Occipital lobe (tissue), 2 donors: ENCODE data around the gene KCNIP4. TPM values are rescaled to one million over a fixed set of nuclear protein-coding genes. Genes with fewer than 3 reads are reported as not detected.
"Not testable (repeated sequence)": the region's sequence is repeated elsewhere in the genome, so short reads cannot be mapped to it uniquely, and the experiment has no call there.

Experiments
- DNase-seq: peaks from one replicate; lab custom pipeline; 2025; lab: John Stamatoyannopoulos, UW
- total RNA-seq: library from RNA; depleted of rRNA; stranded (reverse); fragments of >200 nt; gene quantifications from one replicate; pipeline ENCODE4 v1.2.3, GENCODE V29; 2014

The KCNIP4 gene
- total RNA-seq, 1 donor from 2014 or later, result 19.8 TPM

DNA sequence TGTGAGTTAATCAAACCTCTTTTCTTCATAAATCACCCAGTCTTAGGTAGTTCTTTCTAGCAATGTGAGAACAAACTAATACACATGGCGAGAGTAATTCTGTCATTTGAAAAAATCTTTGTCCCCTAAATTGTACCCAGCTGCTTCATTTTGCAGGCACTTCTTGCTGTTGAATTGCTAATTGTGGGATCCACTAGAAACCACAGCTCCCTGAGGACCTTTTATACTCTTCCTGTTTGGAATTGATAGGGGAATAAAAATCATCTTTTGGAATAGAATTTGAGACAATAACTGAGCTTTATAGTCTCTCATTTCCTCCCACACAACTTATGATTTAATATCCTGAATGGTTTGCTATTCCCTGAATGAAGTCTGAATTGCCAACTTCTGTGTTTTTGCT, 1078.1 kb downstream of the KCNIP4 start:
- no peak for DNase-seq

DNA sequence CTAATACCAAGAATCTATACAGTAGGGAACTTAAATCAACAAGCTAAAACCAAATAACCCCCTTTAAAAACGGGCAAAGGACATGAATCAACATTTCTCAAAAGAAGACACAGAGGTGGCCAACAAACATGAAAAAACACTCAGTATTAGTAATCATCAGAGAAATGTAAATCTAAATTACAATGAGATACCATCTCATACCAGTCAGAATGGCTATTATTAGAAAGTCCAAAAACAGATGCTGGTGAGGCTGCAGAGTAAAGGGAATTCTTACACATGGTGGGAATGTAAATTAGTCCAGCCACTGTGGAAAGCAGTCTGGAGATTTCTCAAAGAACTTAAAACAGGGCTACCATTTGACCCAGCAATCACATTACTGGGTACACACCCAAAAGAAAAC, 1080.5 kb downstream of the KCNIP4 start:
- no peak for DNase-seq

- DNase-seq, result no peak
These were observed 1087.7 kb downstream of the KCNIP4 start for GRCh38 chr4:20860878-20861277.

- DNase-seq, result no peak
These were observed 1089.3 kb downstream of the KCNIP4 start for GRCh38 chr4:20859097-20859781.

DNA sequence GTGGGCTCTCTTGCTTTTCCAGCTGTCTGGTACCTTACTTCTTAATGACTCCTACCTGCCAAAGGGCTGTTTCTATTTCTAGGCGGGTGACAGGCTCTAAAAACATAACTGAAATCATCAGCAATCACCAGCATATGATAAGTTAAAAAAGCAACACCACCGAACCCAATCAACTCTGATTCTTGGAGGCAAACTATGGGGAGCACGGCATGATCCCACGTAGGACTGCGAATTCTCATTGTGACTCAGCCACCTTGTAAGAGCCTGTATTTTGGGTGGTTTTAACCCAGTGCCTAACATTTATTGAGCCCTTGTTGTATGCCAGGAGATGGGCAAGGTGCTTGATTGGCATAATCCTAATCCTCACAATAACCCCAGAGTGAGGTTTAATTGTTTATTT, 1091.5 kb downstream of the KCNIP4 start:
- DNase-seq, result no peak

DNA sequence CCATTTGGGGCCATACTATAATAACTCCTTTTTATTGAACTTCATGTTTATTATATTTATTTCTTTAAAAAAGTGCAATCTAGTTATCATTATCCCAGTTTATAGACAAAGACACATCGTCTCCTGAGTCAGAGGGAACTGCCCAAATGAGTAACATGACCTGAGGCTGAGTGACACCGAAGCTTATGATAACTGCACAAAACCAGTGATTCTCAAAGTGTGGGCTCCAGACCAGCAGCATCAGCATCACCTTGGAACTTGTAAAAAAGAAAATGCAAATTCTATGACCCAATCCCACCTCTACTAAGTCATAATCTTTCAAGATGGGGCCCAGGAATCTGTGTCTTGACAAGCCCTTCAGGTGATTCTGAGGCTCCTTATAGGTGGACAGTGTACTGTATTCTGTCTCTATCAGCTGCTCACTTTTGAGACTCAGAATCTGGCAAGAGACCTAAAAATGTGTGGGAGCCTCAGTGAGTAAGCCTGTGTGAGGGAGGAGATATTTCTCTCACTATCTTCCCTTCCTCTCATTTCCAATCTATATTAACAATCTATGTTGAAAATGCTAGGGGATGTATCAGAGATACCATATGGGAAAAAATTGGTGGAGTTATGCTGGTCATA, 1101.3 kb downstream of the KCNIP4 start:
- DNase-seq, result no peak

- no peak for DNase-seq
These were observed 1104.3 kb downstream of the KCNIP4 start for GRCh38 chr4:20844311-20844710.

DNA sequence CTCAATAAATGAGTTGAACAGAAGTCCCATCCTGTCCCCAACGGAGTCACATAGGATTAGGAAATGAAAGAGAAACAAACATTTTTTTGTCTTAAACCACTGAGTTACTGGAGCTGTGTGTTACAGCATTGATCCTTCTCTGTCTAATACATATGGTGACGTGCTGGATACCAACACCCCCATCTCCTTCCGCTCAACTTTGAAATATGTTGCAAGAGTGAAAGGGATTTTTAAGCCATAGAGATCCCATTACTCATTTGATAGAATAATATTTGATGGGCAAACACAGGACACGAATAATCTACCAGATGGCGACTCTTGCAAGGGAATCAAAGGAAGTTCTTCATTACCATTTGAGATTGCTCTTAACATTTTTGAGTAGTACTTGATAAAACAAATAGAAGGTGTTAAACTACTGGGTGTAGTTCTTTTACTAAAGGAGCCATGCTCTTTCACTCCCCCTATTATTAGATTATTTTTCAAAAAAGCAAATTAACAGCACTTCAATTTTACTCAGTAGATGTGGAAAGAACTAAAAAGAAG, 1107.9 kb downstream of the KCNIP4 start:
- no peak for DNase-seq

- no peak for DNase-seq
These were observed 1108.6 kb downstream of the KCNIP4 start for GRCh38 chr4:20839957-20840356.

DNA sequence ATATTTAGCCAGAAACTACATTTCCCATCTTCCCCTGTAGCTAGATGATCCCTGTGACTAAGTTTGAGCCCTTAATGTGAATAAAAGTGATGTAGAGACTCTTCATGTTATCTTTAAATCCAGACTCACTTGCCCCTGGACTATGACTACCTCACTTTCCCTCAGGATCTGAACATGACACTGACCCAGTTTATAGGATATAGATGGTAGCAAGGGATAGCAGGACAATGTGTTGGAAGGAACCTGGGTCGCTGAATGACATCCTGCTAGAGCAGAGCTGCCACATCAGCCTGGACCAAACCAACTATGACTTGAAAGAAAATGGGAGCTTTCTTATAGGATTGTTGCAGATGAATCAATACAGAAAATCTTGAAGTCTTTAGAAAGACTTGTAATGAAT, 1110.1 kb downstream of the KCNIP4 start:
- no peak for DNase-seq

DNA sequence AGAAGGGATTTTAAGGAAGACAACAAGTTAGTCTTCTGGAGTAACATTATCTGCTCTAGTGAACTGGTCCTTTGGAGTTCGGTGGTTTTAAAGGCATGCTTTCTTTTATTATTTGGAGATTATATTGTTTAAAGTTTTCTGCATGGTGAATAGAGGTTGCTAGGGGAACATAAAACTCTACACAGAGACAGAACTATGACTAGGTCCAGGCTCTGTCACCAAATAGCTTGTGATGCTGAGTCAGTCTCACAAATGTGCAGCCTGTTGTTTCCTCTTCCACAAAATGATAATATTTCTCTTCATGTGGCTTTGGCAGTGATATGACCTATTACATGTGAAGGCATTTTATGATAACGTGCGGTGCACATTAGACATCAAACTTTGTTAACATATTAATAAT, 1115.7 kb downstream of the KCNIP4 start:
- DNase-seq, result no peak

DNA sequence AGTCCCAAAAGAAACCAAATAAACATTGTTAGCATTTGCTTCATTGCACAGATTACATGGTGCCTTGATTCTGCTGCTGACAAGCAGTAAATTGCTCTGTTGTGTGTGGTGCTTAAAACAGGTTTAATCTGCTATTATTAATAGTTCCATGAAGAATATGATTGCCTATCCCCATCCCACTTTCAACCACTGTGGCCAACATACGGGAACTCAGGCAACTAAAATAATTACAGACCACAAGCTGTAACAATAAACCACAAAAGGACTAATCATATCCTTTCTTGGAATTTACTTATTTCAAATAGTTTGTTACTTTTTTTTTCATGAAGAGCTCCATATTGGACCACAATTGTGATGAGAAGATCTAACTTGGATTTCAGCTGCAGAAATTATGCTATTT, 1116.8 kb downstream of the KCNIP4 start:
- DNase-seq, result no peak

- DNase-seq, result no peak
These were observed 1118.8 kb downstream of the KCNIP4 start for GRCh38 chr4:20829617-20830357.

DNA sequence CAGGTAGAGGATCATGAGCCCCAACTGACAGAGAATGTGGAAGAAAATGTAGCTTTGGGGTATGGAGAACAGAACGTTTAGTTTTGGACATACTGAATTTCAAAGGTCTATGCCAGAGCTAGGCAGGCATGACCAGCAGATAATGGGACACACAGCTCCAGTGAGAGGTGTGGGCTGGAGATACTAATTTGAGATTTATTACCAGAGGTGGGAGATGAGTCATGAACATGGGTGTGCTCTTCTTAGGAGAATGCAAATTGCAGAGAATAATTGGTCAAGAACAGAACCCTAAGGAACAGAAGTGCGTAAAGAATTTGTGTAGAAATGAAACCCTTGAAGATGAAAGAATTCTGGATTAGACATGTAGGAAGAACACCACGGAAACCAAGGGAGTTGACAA, 1123.1 kb downstream of the KCNIP4 start:
- DNase-seq, result peak; percentile 18

GRCh38 chr4:20816287-20816686, 1132.3 kb downstream of the KCNIP4 start:
- DNase-seq, result no peak

GRCh38 chr4:20813700-20814099, 1134.9 kb downstream of the KCNIP4 start:
- no peak for DNase-seq

GRCh38 chr4:20809812-20810211, 1138.8 kb downstream of the KCNIP4 start:
- DNase-seq, result no peak

DNA sequence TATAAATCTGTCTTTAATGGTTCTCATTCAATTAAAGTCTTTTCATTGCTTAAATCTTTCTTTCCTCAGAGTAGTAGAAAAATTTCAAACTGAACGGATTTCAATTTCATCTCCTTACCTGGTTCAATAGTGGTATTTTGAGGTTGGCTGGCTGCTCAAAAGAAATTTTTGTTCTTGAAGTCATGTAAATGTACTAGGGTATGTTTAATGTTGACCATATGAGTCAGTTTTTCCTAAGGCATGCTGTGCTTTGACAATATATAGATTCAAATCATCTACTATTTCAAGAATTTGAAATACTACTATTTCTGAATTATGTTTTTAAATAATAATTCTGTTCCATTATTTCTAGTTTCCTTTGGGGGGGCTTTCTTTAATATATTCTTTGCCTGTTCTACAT, 1142.9 kb downstream of the KCNIP4 start:
- DNase-seq, result no peak

DNA sequence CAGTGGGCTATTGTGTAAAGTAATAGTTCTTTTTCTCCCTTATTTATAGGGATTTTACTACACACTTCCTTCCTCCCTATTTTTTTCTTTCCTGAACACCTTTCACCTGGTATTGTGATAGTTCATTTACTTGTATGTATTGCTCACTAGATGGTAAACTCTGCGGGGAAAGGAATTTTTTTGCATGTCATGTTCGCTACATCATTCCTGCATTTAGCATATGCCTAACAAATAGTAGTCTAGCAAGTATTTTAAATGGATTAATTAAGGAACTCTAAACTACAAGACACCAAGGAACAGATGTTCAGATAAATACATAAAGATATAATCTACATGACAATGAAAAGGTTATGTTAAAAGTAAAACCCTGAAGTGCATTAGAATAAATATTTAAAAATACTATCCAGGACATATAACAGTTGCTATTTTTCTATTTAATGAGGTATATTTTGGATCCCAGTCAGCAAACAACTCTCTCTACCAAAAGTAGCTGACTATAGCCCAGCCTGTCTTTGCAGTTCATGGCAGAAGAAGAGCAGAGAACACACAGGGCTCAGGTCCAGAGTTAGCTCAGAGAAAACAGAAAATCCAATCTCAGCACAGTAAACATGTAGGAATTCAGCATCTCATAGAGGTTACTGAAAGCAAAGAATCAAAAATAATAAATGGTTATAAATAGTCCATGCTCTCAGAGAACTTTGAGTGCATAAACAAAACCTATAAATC, 1160.5 kb downstream of the KCNIP4 start:
- no peak for DNase-seq

DNA sequence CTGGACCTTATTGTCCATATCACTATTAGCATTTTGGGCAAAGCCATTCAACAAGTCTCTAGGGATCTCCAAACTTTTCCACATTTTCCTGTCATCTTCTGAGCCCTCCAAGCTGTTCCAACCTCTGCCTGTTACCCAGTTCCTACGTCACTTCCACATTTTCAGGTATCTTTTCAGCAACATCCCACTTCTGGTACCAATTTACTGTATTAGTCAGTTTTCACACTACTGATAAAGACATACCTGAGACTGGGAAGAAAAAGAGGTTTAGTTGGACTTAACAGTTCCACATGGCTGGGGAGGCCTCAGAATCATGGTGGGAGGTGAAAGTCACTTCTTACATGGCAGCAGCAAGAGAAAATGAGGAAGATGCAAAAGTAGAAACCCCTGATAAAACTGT, 1165.4 kb downstream of the KCNIP4 start:
- DNase-seq, result not testable (repeated sequence)

- no peak for DNase-seq
These were observed 1169.7 kb downstream of the KCNIP4 start for GRCh38 chr4:20778896-20779295.
